Astrocyte (in vitro differentiated cells and primary cell): Measurements from ENCODE around the gene RFX8.

Source experiments
- EZH2 ChIP-seq: IDR thresholded peaks from 2 replicates; pipeline ENCODE4 v1.6.1; 2012; ENCODE audit warnings: mild to moderate bottlenecking, low read length, inconsistent platforms; ENCODE audit not compliant: insufficient read depth
- TF ChIP-seq, protein P1 (sequence below): IDR thresholded peaks from 2 replicates; pipeline ENCODE4 v1.5.1; 2011; ENCODE audit warnings: low read depth, mild to moderate bottlenecking, inconsistent platforms, low read length, moderate library complexity; ENCODE audit not compliant: insufficient read depth

DNA sequence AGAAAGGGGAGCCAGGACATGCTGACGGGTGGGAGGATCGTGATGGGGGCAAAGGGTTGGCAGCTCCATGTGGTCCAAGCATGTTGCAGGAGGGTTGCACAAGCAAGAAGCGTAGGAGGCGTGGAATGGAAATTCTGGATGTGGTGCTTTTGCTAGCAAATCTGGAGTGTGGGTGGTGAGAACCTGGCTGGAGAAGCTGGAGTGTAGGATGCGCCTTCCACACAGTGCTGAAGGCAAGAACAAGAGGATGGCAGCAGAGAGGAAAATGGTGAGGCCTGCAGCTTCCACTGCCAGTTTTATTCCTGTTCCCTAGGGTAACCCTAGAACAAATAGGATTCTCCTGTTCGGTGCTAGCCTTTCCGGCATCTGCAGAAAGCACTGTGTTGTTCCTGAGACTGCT, 110.0 kb downstream of the RFX8 start:
- TF ChIP-seq, protein P1, sequence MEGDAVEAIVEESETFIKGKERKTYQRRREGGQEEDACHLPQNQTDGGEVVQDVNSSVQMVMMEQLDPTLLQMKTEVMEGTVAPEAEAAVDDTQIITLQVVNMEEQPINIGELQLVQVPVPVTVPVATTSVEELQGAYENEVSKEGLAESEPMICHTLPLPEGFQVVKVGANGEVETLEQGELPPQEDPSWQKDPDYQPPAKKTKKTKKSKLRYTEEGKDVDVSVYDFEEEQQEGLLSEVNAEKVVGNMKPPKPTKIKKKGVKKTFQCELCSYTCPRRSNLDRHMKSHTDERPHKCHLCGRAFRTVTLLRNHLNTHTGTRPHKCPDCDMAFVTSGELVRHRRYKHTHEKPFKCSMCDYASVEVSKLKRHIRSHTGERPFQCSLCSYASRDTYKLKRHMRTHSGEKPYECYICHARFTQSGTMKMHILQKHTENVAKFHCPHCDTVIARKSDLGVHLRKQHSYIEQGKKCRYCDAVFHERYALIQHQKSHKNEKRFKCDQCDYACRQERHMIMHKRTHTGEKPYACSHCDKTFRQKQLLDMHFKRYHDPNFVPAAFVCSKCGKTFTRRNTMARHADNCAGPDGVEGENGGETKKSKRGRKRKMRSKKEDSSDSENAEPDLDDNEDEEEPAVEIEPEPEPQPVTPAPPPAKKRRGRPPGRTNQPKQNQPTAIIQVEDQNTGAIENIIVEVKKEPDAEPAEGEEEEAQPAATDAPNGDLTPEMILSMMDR, result no peak
- no peak for TF ChIP-seq EZH2
